GM21515 (cell line): ENCODE results near the gene MLXIPL.
"Not testable (repeated sequence)": the region's sequence is repeated elsewhere in the genome, so short reads cannot be mapped to it uniquely, and the experiment has no call there.

Experiments used
- ATAC-seq: cut with Tn5 transposase; IDR thresholded peaks from one replicate; pipeline ENCODE4 v1.9.1; 2021; ENCODE audit not compliant: unreplicated experiment

The MLXIPL gene

DNA sequence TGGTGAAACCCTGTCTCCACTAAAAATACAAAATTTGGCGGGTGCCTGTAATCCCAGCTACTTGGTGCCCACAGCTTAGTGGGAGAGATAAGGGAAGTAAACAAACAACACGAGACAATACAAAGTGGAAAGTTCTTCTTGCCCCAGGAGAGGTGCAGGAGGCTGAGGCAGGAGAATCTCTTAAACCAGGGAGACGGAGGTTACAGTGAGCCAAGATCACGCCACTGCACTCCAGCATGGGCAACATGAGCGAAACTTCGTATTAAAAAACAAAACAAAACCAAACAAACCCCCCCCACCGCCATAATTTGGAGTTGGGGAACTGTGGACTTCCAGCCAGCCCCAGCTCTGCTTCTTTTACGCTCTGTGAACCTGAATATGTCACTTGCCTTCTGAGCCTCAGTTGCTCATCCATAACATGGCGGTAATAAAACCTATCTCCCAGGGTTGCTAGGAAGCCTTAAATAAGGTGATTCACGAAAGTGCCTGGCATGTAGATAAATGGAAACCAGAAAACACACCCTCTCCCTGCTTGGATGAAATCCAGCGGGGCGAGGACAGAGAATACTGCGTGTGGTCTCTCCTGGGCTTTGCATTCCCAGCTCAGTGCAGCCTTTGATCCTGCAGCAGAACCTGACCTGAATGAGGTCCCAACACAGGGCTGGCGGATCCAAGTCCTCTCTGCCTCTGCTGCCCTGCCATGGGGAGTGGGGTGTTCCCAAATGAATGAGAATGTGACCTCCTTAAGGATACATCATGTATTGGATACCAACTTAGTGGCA, 10.2 kb downstream of the MLXIPL start:
- ATAC-seq = no peak

DNA sequence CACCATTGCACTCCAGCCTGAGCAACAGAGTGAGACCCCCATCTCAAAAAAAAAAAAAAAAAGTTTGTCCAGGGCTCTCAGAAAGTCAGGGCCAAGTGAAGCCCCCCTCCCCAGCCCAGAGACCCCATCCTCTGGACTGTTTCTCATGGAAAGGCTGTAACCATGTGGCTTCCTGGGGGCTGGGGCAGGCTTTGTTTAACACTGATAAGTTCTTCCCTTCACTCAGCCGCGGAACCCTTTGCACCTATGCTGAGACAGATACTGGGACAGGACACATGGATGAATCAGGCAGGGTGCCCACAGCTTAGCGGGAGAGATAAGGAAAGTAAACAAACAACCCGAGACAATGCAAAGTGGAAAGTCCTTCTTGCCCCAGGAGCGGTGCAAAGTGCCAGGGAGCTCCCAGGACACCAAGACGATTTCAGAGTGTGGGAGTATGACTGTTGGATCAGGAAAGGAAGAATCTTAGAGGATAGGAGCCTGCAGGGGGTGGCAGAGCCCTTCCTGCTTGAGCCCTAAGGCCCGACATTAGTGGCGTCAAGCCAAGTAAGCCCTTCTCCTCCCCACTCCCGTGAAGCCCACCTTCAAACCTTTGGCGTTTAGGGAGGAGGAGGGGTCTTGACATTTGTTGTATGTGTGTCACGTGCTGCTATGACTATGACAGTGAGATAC, 11.6 kb downstream of the MLXIPL start:
- no peak for ATAC-seq

DNA sequence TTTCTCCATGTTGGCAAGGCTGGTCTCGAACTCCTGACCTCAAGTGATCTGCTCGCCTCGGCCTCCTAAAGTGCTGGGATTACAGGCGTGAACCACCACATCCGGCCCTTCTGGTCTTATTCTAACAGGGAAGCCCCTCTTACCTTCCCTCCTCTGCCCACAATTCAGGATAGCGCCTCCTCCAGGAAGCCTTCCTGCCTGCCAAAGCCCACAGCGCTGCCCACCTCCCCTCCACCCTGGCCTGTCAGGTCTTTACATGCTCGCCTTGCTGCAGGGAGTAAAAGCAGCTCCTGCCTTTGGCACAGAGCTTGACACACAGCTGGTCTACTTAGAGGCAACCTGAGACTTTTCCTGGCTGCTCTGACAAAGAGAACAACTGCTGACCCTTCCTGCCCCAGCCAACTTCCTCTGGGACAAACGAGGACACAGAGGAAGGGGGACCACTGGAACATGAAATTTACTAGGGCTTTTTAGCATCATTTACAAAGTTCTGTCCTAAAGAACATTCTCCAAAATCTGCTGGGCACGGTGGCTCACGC, 13.2 kb downstream of the MLXIPL start:
- ATAC-seq = no peak

GRCh38 chr7:73610105-73610504, 14.2 kb downstream of the MLXIPL start:
- ATAC-seq = no peak

DNA sequence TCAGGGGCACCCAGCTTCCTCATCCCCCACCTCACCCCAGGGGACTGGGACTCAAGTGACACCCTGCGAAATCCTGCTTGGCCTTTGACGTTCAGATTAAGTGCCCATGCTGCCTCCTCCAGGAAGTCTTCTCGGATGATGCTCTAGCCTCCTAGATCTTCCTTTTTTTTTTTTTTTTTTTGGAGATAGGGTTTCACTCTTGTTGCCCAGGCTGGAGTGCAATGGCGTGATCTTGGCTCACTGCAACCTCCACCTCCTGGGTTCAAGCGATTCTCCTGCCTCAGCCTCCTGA, 16.7 kb downstream of the MLXIPL start:
- not testable (repeated sequence) for ATAC-seq

- no peak for ATAC-seq
These were observed 17.3 kb downstream of the MLXIPL start for GRCh38 chr7:73606801-73607691.

- no peak for ATAC-seq
These were observed 18.6 kb downstream of the MLXIPL start for GRCh38 chr7:73605601-73606220.

- no peak for ATAC-seq
These were observed 21.3 kb downstream of the MLXIPL start for GRCh38 chr7:73602721-73603651.

DNA sequence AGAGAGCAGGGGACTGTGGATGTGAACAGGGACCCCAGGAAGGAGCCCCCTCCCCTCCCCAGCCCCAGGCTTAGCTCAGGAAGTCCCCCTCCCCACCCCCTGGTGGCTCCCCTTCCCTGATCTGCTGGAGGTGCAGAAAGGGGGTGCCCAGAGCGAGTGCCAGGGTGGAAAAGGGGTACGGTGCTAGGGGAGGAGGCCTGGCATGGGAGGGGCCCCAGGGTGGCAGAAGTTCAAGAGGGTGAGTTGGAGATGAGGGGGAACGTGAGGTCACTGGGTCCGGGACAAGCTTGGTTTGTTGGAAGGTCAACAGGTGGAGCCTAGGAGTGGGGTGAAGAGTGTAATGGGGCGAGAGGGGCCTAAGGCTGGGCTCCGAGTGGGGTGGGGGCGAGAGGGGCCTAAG, 24.4 kb downstream of the MLXIPL start:
- no peak for ATAC-seq

GRCh38 chr7:73599151-73599882, 25.0 kb downstream of the MLXIPL start:
- ATAC-seq = no peak

DNA sequence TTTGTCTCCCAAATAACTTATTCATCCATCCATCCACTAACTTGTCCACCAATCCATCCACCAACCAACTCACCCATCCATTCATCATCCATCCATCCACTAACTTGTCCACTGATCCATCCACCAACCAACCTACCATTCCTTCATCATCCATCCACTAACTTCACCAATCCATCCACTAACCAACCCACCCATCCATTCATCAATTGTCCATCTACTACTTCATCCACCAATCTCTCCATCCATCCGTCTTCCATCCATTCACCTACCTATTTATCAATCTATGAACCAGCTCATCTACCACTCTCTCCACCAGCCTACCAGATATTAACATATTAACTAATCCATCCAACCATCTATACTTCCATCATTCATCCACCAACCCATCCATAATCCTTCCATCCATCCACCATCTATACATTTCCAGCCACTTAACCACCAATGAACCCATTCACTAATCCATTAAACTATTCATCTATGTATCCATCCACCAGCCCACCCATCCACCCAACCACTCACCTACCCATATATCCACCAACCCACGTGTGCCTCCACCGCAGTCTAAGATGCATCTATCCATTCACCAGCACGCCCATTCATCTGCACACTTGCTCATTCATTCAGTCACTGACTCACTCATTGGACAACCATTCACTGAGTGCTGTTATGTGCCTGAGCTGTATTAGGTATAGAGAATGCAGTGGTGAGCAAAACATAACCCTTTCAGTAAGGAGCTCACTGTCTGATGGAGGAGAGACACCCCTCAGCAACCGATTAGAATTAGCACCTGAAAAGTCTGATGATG, 26.1 kb downstream of the MLXIPL start:
- ATAC-seq = no peak

- no peak for ATAC-seq
These were observed 27.9 kb downstream of the MLXIPL start for GRCh38 chr7:73596191-73597065.

GRCh38 chr7:73595358-73595757, 29.0 kb downstream of the MLXIPL start:
- ATAC-seq = no peak

- no peak for ATAC-seq
These were observed 30.9 kb downstream of the MLXIPL start for GRCh38 chr7:73593207-73594045.

DNA sequence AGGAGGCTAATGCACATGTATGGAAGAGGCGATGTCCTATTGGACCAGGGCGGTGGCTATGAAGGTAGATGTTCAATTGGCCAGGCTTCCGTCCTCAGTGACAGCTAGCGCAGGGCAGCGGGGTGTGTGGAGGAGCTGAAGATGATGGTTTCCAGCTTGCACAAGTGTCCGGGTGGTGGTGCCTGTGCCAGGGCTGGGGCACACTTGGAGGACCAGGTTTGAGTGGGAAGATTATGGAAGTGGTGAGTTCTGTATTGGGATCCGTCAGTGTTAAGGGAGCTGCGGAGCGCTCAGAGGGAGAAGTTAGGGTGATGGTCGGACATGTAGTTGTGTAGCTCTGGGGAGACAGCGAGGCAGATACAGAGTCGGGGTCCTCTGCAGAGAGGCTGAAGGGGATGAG, 37.4 kb downstream of the MLXIPL start:
- ATAC-seq = no peak

GRCh38 chr7:73585196-73585595, 39.1 kb downstream of the MLXIPL start:
- ATAC-seq = no peak
